Right lobe of liver (tissue), 6 donors: ENCODE results near the gene SOBP. TPM values are rescaled to one million over a fixed set of nuclear protein-coding genes. Genes with fewer than 3 reads are reported as not detected.

Experiments used
- ATAC-seq, 4 donors: fragments of 200-7000 bp; cut with Tn5 transposase; one replicate each; pipeline ENCODE4 v1.9.1; 2020; ENCODE audit warnings: mild to moderate bottlenecking in 4 of 4, moderate library complexity in 4 of 4
- DNase-seq, 3 donors: peaks; one replicate each; pipeline ENCODE4 v3.0.0-alpha.2; 2020
- H3K27ac ChIP-seq, 3 donors: fragments of 200-600 bp; one replicate each; pipeline ENCODE4 v1.8.0; 2022
- H3K27me3 ChIP-seq, 2 donors: fragments of 200-600 bp; one replicate each; pipeline ENCODE4 v1.8.0; 2022
- H3K36me3 ChIP-seq, 4 donors: fragments of 200-600 bp; sonication (generic) in 1 of 4; one replicate each; pipeline versions ENCODE4 v1.5.1 to v1.8.0; 2017 to 2022; ENCODE audit warnings: control low read depth in 1 of 4
- H3K4me1 ChIP-seq, 4 donors: fragments of 200-600 bp; sonication (generic) in 1 of 4; one replicate each; pipeline versions ENCODE4 v1.5.1 to v1.8.0; 2017 to 2022; ENCODE audit warnings: control low read depth in 1 of 4
- H3K4me3 ChIP-seq, 3 donors: fragments of 200-600 bp; one replicate each; pipeline ENCODE4 v1.8.0; 2022
- H3K9me3 ChIP-seq, 4 donors: fragments of 200-600 bp; sonication (generic) in 1 of 4; one replicate each; pipeline versions ENCODE4 v1.5.1 to v1.8.0; 2017 to 2022; ENCODE audit warnings: control low read depth in 1 of 4
- POLR2A ChIP-seq: fragments of 450-650 bp; IDR thresholded peaks from one replicate; pipeline ENCODE4 v1.6.1; 2017; ENCODE audit warnings: antibody characterized with exemption, mild to moderate bottlenecking
- WGBS: methylation state at CpG from one replicate; pipeline ENCODE4 v1.1.6; 2018; ENCODE audit warnings: low coverage, low lambda C conversion rate; ENCODE audit not compliant: insufficient coverage; ENCODE audit errors: missing lambda C conversion rate; 5-methylcytosine and 5-hydroxymethylcytosine counted together
- intact Hi-C, 2 donors: fragments of 100-400 bp; cut with DNase I; formaldehyde crosslinking; loops; one replicate each; pipeline versions ENCODE4 v1.11.2 to v1.14.1; 2022
- total RNA-seq, 6 experiments: library from RNA; depleted of rRNA in 2 of 6; stranded (reverse); fragments of >200 nt in 2 of 6; fragmentation: NEBNext Ultra II Directional in 3 of 6; extraction: Animal tissue kit (Norgen Biotek cat#: 25700) in 3 of 6; gene quantifications; one replicate each; pipeline versions ENCODE4 v1.1.0 to v1.2.4, GENCODE V29; 2016 to 2023
- TF ChIP-seq, protein P1 (sequence below), 4 donors: fragments of 200-600 bp in 3 of 4; fragments of 450-650 bp in 1 of 4; IDR thresholded peaks; one replicate each; pipeline versions ENCODE4 v1.5.1 to v1.8.0; 2016 to 2022; ENCODE audit warnings: antibody characterized with exemption in 4 of 4, mild to moderate bottlenecking in 2 of 4
- donor health status: DM: no; HTN: yes; CAD: no.
- donor health status: DM: no; HTN: no; CAD: no.
- donor health status: DM: no; HTN: no; CAD: no.
- donor health status: DM: no; HTN: yes; CAD: no.
- donor health status: DM: no; HTN: yes; CAD: no.

Gene SOBP
- total RNA-seq, 6 experiments from 2014 or later = 1.3 to 3.5 (median 1.6) TPM

GRCh38 chr6:107602321-107603005, 112.5 kb downstream of the SOBP start:
- TF ChIP-seq POLR2A = no peak
- TF ChIP-seq, protein P1, sequence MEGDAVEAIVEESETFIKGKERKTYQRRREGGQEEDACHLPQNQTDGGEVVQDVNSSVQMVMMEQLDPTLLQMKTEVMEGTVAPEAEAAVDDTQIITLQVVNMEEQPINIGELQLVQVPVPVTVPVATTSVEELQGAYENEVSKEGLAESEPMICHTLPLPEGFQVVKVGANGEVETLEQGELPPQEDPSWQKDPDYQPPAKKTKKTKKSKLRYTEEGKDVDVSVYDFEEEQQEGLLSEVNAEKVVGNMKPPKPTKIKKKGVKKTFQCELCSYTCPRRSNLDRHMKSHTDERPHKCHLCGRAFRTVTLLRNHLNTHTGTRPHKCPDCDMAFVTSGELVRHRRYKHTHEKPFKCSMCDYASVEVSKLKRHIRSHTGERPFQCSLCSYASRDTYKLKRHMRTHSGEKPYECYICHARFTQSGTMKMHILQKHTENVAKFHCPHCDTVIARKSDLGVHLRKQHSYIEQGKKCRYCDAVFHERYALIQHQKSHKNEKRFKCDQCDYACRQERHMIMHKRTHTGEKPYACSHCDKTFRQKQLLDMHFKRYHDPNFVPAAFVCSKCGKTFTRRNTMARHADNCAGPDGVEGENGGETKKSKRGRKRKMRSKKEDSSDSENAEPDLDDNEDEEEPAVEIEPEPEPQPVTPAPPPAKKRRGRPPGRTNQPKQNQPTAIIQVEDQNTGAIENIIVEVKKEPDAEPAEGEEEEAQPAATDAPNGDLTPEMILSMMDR (IDR thresholded peaks at IDR 0.05) = no peak
- 79% methylated on average over 4 of the region's 5 CpGs for WGBS
- H3K4me1 ChIP-seq = no peaks in the 10 kb centered on the region
- DNase-seq (no peak), ATAC-seq (no peak)
- H3K9me3 ChIP-seq = no peaks in the 10 kb centered on the region
- intact Hi-C loops = no loop called here
- H3K27ac ChIP-seq = no peak overlapping the region
- H3K27me3 ChIP-seq = no peaks in the 10 kb centered on the region
- H3K4me3 ChIP-seq = no peak overlapping the region
- no peaks in the 10 kb centered on the region for H3K36me3 ChIP-seq

- TF ChIP-seq, protein P1 (IDR thresholded peaks at IDR 0.05) = peak in 2 of 4 donors; percentile 26 to 33
- no peak for TF ChIP-seq POLR2A
- WGBS = 13% methylated on average over 1 of the region's 3 CpGs
Observed at GRCh38 chr6:107603006-107603370, 113.1 kb downstream of the SOBP start.

DNA sequence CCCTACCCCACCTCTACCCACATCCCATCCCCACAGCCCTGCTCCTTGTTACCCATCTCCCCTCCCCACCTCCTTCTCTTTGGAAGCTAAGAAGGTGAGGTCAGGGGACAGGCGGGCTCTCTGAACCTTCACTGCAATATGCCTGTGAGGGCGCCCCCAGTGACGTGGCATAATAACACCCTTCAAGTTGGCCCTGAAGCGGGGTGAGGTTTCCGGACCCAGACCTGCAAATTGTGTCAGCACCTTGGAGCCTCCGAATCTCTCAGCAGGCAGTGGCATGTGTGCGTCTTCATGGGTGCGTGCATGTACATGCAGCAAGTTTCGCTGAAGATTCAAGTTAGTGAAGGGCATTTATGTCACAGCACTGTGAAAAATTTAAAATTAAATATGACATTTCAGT, 114.6 kb downstream of the SOBP start:
- no peaks in the 10 kb centered on the region for H3K27me3 ChIP-seq
- H3K4me3 ChIP-seq = no peak overlapping the region
- WGBS = 90% methylated on average over 8 of the region's 9 CpGs
- DNase-seq (no peak), ATAC-seq (no peak)
- TF ChIP-seq POLR2A = no peak
- TF ChIP-seq, protein P1 (IDR thresholded peaks at IDR 0.05) = no peak
- no peak overlapping the region for H3K27ac ChIP-seq
- H3K9me3 ChIP-seq = no peaks in the 10 kb centered on the region
- intact Hi-C loops = no loop called here
- H3K36me3 ChIP-seq = no peaks in the 10 kb centered on the region
- H3K4me1 ChIP-seq = no peaks in the 10 kb centered on the region

More at GRCh38 chr6:107603006-107603370, 113.1 kb downstream of the SOBP start:
- Histone ChIP-seq H3K4me3 (no peak overlapping the region), H3K9me3 (no peaks in the 10 kb centered on the region), H3K27me3 (no peaks in the 10 kb centered on the region), H3K4me1 (no peaks in the 10 kb centered on the region), H3K36me3 (no peaks in the 10 kb centered on the region), H3K27ac (no peak overlapping the region)
- ATAC-seq (peak in 3 of 4 donors; percentile 34 to 71 (median 70)), DNase-seq (no peak)
- intact Hi-C loops = no loop called here

GRCh38 chr6:107606407-107606806, 116.5 kb downstream of the SOBP start:
- DNase-seq (no peak), ATAC-seq (no peak)
- no peak overlapping the region for H3K4me3 ChIP-seq
- H3K4me1 ChIP-seq = no peaks in the 10 kb centered on the region
- H3K36me3 ChIP-seq = no peaks in the 10 kb centered on the region
- TF ChIP-seq, protein P1 (IDR thresholded peaks at IDR 0.05) = no peak
- TF ChIP-seq POLR2A = no peak
- no peak overlapping the region for H3K27ac ChIP-seq
- H3K9me3 ChIP-seq = no peaks in the 10 kb centered on the region
- intact Hi-C loops = no loop called here
- 94% methylated on average over 4 of the region's 4 CpGs for WGBS
- no peaks in the 10 kb centered on the region for H3K27me3 ChIP-seq
